H1 (cell line): ENCODE results near the gene CHD2. TPM values are rescaled to one million over a fixed set of nuclear protein-coding genes. Genes with fewer than 3 reads are reported as not detected.
A peak's percentile ranks its signal among the peaks of the same experiment; 100 is the strongest.

Source experiments
- CTCF ChIA-PET: fragments of 300-600 bp; sonication (Branson Sonifier 250); formaldehyde crosslinking; loops from one replicate; lab custom pipeline; 2021; ENCODE audit not compliant: partially characterized antibody; lab: Charles Lee
- POLR2A ChIA-PET: fragments of 300-600 bp; sonication (Branson Sonifier 250); formaldehyde crosslinking; loops from one replicate; lab custom pipeline; 2021; ENCODE audit warnings: inconsistent platforms; ENCODE audit not compliant: partially characterized antibody; lab: Charles Lee
- DNase-seq, 2 experiments: peaks; one replicate each; pipeline versions ENCODE4 v3.0.0 to v3.0.0-alpha.2; 2010 to 2022; ENCODE audit warnings: low spot score in 2 of 2, low read depth in 1 of 2, mixed read lengths in 1 of 2
- FAIRE-seq: peaks from 2 replicates; lab custom pipeline; 2011; peaks lifted over from hg19 to GRCh38; lab: Jason Lieb, UNC
- H2AFZ ChIP-seq: 2 replicates; pipeline ENCODE4 v1.8.1; 2012; ENCODE audit warnings: low read length, inconsistent platforms
- H2AK5ac ChIP-seq: 2 replicates; pipeline ENCODE4 v1.6.1; 2013; ENCODE audit warnings: low read depth, low read length
- H2BK120ac ChIP-seq: replicated peaks from 2 replicates; pipeline ENCODE3; 2013; ENCODE audit warnings: low read depth, low read length, inconsistent platforms
- H2BK12ac ChIP-seq: 2 replicates; pipeline ENCODE4 v1.6.1; 2013; ENCODE audit warnings: low read depth, low read length
- H2BK15ac ChIP-seq: 2 replicates; pipeline ENCODE4 v1.6.1; 2013; ENCODE audit warnings: low read length
- H2BK20ac ChIP-seq: 2 replicates; pipeline ENCODE4 v1.6.1; 2013; ENCODE audit warnings: low read length
- H2BK5ac ChIP-seq: 2 replicates; pipeline ENCODE4 v1.6.1; 2013; ENCODE audit warnings: low read depth, low read length
- H3K14ac ChIP-seq: 2 replicates; pipeline ENCODE4 v1.6.1; 2013; ENCODE audit warnings: inconsistent platforms; ENCODE audit not compliant: insufficient read length
- H3K18ac ChIP-seq: 2 replicates; pipeline ENCODE4 v1.6.1; 2013; ENCODE audit warnings: low read length; ENCODE audit errors: extremely low read depth
- H3K23ac ChIP-seq: 2 replicates; pipeline ENCODE4 v1.6.1; 2013; ENCODE audit warnings: inconsistent platforms; ENCODE audit not compliant: insufficient read length
- H3K23me2 ChIP-seq: 2 replicates; pipeline ENCODE4 v1.6.1; 2013; ENCODE audit warnings: low read depth, low read length
- H3K27ac ChIP-seq: 2 replicates; pipeline ENCODE4 v1.6.1; 2011; ENCODE audit warnings: low read depth, low read length, inconsistent platforms
- H3K27me3 ChIP-seq, 4 experiments: replicated peaks in 1 of 4; 1 replicate in 1 of 4; 2 replicates in 3 of 4; pipeline versions ENCODE4 v1.6.1 to v1.8.1; 2011 to 2013; ENCODE audit warnings: low read length in 3 of 4, mild to moderate bottlenecking in 3 of 4, inconsistent platforms in 2 of 4, mixed read lengths in 2 of 4, moderate library complexity in 1 of 4; ENCODE audit not compliant: control insufficient read depth in 3 of 4, insufficient read depth in 3 of 4; ENCODE audit errors: extremely low read depth in 1 of 4
- H3K36me3 ChIP-seq, 4 experiments: 2 replicates each; pipeline versions ENCODE4 v1.6.1 to v1.8.1; 2011 to 2013; ENCODE audit warnings: mild to moderate bottlenecking in 4 of 4, low read length in 3 of 4, moderate library complexity in 2 of 4, control low read depth in 1 of 4, inconsistent platforms in 1 of 4; ENCODE audit not compliant: insufficient read depth in 4 of 4, control insufficient read depth in 2 of 4
- H3K4ac ChIP-seq: replicated peaks from 2 replicates; pipeline ENCODE3; 2013; ENCODE audit warnings: low read length, low read depth, mixed read lengths, inconsistent platforms; ENCODE audit not compliant: insufficient read length
- H3K4me1 ChIP-seq, 4 experiments: replicated peaks in 1 of 4; 1 replicate in 1 of 4; 2 replicates in 3 of 4; pipeline versions ENCODE4 v1.6.1 to v1.8.1; 2011 to 2013; ENCODE audit warnings: low read length in 3 of 4, inconsistent platforms in 2 of 4, mixed read lengths in 1 of 4; ENCODE audit not compliant: insufficient read depth in 4 of 4, control insufficient read depth in 3 of 4
- H3K4me2 ChIP-seq, 2 experiments: 2 replicates each; pipeline versions ENCODE4 v1.6.1 to v1.8.1; 2011 to 2013; ENCODE audit warnings: low read depth in 2 of 2, low read length in 2 of 2, control low read depth in 1 of 2, inconsistent platforms in 1 of 2, mild to moderate bottlenecking in 1 of 2; ENCODE audit not compliant: insufficient read depth in 1 of 2
- H3K4me3 ChIP-seq, 4 experiments: fragments of 200-600, 300-600 bp in 1 of 4; sonication (generic), shearing (Covaris generic), sonication (Bioruptor Twin) in 1 of 4; 2 replicates each; pipeline versions ENCODE4 v1.5.1 to v1.8.1; 2011 to 2016; ENCODE audit warnings: low read length in 4 of 4, low read depth in 3 of 4, control low read depth in 2 of 4, inconsistent platforms in 2 of 4, mild to moderate bottlenecking in 2 of 4, mixed read lengths in 1 of 4, moderate library complexity in 1 of 4; ENCODE audit not compliant: insufficient read depth in 2 of 4; ENCODE audit errors: extremely low read depth in 1 of 4
- H3K56ac ChIP-seq: replicated peaks from 2 replicates; pipeline ENCODE3; 2013; ENCODE audit warnings: low read depth, mild to moderate bottlenecking, mixed read lengths, low read length, inconsistent platforms; ENCODE audit not compliant: insufficient read length
- H3K79me1 ChIP-seq: 2 replicates; pipeline ENCODE4 v1.6.1; 2013; ENCODE audit warnings: low read depth, low read length, control low read depth
- H3K79me2 ChIP-seq, 2 experiments: 2 replicates each; pipeline versions ENCODE4 v1.6.1 to v1.8.1; 2012 to 2013; ENCODE audit warnings: low read length in 2 of 2, mild to moderate bottlenecking in 2 of 2, inconsistent platforms in 1 of 2; ENCODE audit not compliant: insufficient read depth in 2 of 2, control insufficient read depth in 1 of 2
- H3K9ac ChIP-seq, 4 experiments: replicated peaks in 1 of 4; 1 replicate in 1 of 4; 2 replicates in 3 of 4; pipeline versions ENCODE4 v1.6.1 to v1.8.1; 2011 to 2013; ENCODE audit warnings: low read depth in 3 of 4, low read length in 3 of 4, control low read depth in 2 of 4, mild to moderate bottlenecking in 2 of 4, moderate library complexity in 2 of 4, inconsistent platforms in 1 of 4; ENCODE audit errors: extremely low read depth in 1 of 4
- H3K9me3 ChIP-seq, 2 experiments: 2 replicates each; pipeline versions ENCODE4 v1.6.1 to v1.8.1; 2012 to 2013; ENCODE audit warnings: mild to moderate bottlenecking in 2 of 2, moderate library complexity in 2 of 2, control low read depth in 1 of 2, inconsistent platforms in 1 of 2, low read depth in 1 of 2, low read length in 1 of 2, mixed read lengths in 1 of 2; ENCODE audit not compliant: insufficient read depth in 2 of 2
- H4K20me1 ChIP-seq, 2 experiments: replicated peaks in 1 of 2; 2 replicates each; pipeline versions ENCODE3 to v1.8.1; 2011 to 2013; ENCODE audit warnings: inconsistent platforms in 2 of 2, low read length in 2 of 2, mild to moderate bottlenecking in 1 of 2; ENCODE audit not compliant: insufficient read depth in 2 of 2, control insufficient read depth in 1 of 2
- H4K5ac ChIP-seq: 2 replicates; pipeline ENCODE4 v1.6.1; 2013; ENCODE audit warnings: low read length, low read depth, mixed read lengths, inconsistent platforms; ENCODE audit not compliant: insufficient read length
- H4K8ac ChIP-seq: 2 replicates; pipeline ENCODE4 v1.8.0; 2013; ENCODE audit warnings: mild to moderate bottlenecking, moderate library complexity, low read length, inconsistent platforms; ENCODE audit not compliant: insufficient read depth; ENCODE audit errors: extremely low read depth
- H4K91ac ChIP-seq: replicated peaks from 2 replicates; pipeline ENCODE3; 2013; ENCODE audit warnings: low read length, mixed read lengths, inconsistent platforms; ENCODE audit not compliant: insufficient read length
- EGR1 ChIP-seq: IDR thresholded peaks from 2 replicates; pipeline ENCODE4 v1.6.1; 2011; ENCODE audit warnings: low read depth, low read length, borderline replicate concordance
- POU5F1 ChIP-seq: IDR thresholded peaks from 2 replicates; pipeline ENCODE4 v1.6.1; 2011; ENCODE audit warnings: low read depth, mild to moderate bottlenecking, low read length, moderate library complexity
- SRF ChIP-seq: IDR thresholded peaks from 2 replicates; pipeline ENCODE4 v1.6.1; 2011; ENCODE audit warnings: mild to moderate bottlenecking, low read depth, low read length, moderate library complexity
- WGBS, 2 experiments: shearing (Covaris generic) in 1 of 2; methylation state at CpG; one replicate each; pipeline versions ENCODE4 v1.1.6 to v1.1.7; 2013 to 2015; ENCODE audit warnings: low lambda C conversion rate in 2 of 2, mixed read lengths in 2 of 2, inconsistent platforms in 1 of 2, low coverage in 1 of 2, missing lambda C conversion rate in 1 of 2; ENCODE audit not compliant: insufficient replicate concordance in 2 of 2, insufficient coverage in 1 of 2, insufficient read length in 1 of 2; ENCODE audit errors: extremely low coverage in 1 of 2, missing lambda C conversion rate in 1 of 2; 5-methylcytosine and 5-hydroxymethylcytosine counted together
- polyA plus RNA-seq, 7 experiments: library from polyadenylated mRNA; depleted of rRNA in 3 of 7; stranded (reverse) in 5 of 7; unstranded in 2 of 7; fragments of >200 nt in 5 of 7; fragments of 200-250 nt in 2 of 7; gene quantifications; 1 replicate in 5 of 7; 2 replicates in 1 of 7; 4 replicates in 1 of 7; pipeline versions ENCODE4 v1.2.1 to v1.2.3, GENCODE V29; 2011 to 2013; ENCODE audit warnings: missing spikeins in 2 of 7, mixed read lengths in 2 of 7
- total RNA-seq: library from RNA; stranded (reverse); fragmentation: NEBNext Ultra II Directional; extraction: Animal tissue kit (Norgen Biotek cat#: 25700); gene quantifications from 2 replicates; pipeline ENCODE4 v1.2.1, GENCODE V29; 2021
- TF ChIP-seq, protein P1 (sequence below): IDR thresholded peaks from 2 replicates; pipeline ENCODE4 v1.6.1; 2012; ENCODE audit warnings: low read length, inconsistent platforms

CHD2 gene
- total and polyA plus RNA-seq, 2 of the 8 experiments (the other 6 are each of a cell fraction or from before 2014, with no cell fraction given), result 28.8 to 70.0 TPM

DNA sequence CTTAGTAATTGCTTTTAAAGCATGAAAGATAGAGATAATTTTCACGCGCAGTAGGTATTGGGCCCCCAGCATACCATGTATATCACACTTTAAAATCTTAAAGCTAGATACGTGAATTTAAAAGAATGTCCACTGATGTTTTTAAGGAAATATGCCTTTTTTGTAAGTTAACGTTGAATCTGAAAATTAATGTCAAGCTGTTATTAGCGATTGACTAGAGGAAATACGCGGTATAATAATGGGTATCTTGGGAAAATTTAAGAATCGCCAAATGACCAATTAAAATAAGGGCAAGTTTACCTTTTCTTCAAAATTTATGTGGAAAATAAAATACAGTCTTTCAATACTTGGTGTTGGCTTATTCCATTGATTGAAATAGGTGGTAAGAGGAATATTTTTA, 13.3 kb upstream of the CHD2 start:
- no peak for FAIRE-seq
- POLR2A ChIA-PET, result interaction anchor here (12.8 to 19.4 kb wide), 2 partner anchors 16 to 76 kb away, joined by 226 to 255 read pairs; partner anchors contain the start of gene CHD2

More for the DNA sequence above, 13.3 kb upstream of the CHD2 start:
- Histone ChIP-seq H3K9ac (no peak overlapping the region), H2AFZ (no peak overlapping the region), H2BK20ac (no peak overlapping the region), H4K91ac (no peak overlapping the region), H3K27me3 (no peaks in the 10 kb centered on the region), H3K4me1 (peaks cover 0 to 2% (median 2%) of the 10 kb centered on the region in 4 experiments; a peak in 4 of 7 replicates), H4K5ac (no peak overlapping the region), H3K79me2 (peaks cover 18 to 89% of the 10 kb centered on the region in 2 experiments), H3K4ac (no peak overlapping the region), H2BK120ac (no peak overlapping the region), H3K79me1 (no peaks in the 10 kb centered on the region; the same call in 1 of the 2 replicates), H2BK5ac (no peak overlapping the region), H3K9me3 (no peaks in the 10 kb centered on the region), H3K4me3 (peak overlapping the region in 1 of 4 experiments; percentile 94; a peak in 1 of 8 replicates), H2BK12ac (no peak overlapping the region), H4K20me1 (no peaks in the 10 kb centered on the region), H3K4me2 (no peak overlapping the region), H3K23me2 (peaks cover 4% of the 10 kb centered on the region; the same call in 1 of the 2 replicates), H3K36me3 (peaks cover 8 to 72% (median 45%) of the 10 kb centered on the region in 4 experiments), H2BK15ac (no peak overlapping the region), H3K18ac (no peak overlapping the region), H3K56ac (no peak overlapping the region), H2AK5ac (no peak overlapping the region), H3K23ac (no peak overlapping the region), H3K14ac (no peak overlapping the region), H4K8ac (no peak overlapping the region), H3K27ac (no peak overlapping the region)
- TF ChIP-seq SRF (no peak), POU5F1 (no peak), EGR1 (no peak)
- TF ChIP-seq, protein P1, sequence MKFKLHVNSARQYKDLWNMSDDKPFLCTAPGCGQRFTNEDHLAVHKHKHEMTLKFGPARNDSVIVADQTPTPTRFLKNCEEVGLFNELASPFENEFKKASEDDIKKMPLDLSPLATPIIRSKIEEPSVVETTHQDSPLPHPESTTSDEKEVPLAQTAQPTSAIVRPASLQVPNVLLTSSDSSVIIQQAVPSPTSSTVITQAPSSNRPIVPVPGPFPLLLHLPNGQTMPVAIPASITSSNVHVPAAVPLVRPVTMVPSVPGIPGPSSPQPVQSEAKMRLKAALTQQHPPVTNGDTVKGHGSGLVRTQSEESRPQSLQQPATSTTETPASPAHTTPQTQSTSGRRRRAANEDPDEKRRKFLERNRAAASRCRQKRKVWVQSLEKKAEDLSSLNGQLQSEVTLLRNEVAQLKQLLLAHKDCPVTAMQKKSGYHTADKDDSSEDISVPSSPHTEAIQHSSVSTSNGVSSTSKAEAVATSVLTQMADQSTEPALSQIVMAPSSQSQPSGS, result no peak
- no peak for DNase-seq
- CTCF ChIA-PET, result interaction anchor here (0.8 to 1.2 kb wide), 2 partner anchors 13 to 90 kb away, joined by 3 read pairs; partner anchors contain the start of gene CHD2
- WGBS, 2 experiments, result 97% methylated on average over 8 of the region's 8 CpGs; no CpG with 5 or more reads in 1 of the 2 experiments
